ENCODE data around the gene MAP2K1.

DNA sequence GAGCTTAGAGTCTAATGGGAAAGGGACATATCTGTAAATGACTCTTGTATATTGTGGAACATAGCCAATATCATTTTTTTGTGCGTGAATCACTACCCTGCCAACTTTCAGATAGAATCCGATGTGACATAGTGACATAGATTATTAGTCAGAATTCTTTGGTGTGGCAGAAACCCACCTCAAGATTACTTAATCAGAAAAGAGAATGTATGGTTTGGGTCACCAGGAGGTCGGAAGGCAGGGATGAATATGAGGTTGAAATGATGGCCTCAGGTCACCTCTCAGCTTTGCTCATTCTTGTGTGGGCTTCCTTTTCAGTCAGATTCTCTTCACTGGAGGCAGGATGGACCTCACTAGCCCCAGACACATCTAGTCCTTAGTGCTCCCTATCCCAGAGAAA is 69.5 kb downstream of the MAP2K1 start:
- TF ChIP-seq, protein P1, sequence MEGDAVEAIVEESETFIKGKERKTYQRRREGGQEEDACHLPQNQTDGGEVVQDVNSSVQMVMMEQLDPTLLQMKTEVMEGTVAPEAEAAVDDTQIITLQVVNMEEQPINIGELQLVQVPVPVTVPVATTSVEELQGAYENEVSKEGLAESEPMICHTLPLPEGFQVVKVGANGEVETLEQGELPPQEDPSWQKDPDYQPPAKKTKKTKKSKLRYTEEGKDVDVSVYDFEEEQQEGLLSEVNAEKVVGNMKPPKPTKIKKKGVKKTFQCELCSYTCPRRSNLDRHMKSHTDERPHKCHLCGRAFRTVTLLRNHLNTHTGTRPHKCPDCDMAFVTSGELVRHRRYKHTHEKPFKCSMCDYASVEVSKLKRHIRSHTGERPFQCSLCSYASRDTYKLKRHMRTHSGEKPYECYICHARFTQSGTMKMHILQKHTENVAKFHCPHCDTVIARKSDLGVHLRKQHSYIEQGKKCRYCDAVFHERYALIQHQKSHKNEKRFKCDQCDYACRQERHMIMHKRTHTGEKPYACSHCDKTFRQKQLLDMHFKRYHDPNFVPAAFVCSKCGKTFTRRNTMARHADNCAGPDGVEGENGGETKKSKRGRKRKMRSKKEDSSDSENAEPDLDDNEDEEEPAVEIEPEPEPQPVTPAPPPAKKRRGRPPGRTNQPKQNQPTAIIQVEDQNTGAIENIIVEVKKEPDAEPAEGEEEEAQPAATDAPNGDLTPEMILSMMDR (IDR thresholded peaks at IDR 0.05) = no peak
- TF ChIP-seq POLR2AphosphoS5 (IDR thresholded peaks at IDR 0.05) (no peak), POLR2A (IDR thresholded peaks at IDR 0.05; ENCODE audit: low read depth) (no peak)
